ENCODE data around the gene LAMA5. TPM values are rescaled to one million over a fixed set of nuclear protein-coding genes. Genes with fewer than 3 reads are reported as not detected.

Gene LAMA5
- polyA plus RNA-seq, 3 donors: 0.05 TPM; not detected in 2

DNA sequence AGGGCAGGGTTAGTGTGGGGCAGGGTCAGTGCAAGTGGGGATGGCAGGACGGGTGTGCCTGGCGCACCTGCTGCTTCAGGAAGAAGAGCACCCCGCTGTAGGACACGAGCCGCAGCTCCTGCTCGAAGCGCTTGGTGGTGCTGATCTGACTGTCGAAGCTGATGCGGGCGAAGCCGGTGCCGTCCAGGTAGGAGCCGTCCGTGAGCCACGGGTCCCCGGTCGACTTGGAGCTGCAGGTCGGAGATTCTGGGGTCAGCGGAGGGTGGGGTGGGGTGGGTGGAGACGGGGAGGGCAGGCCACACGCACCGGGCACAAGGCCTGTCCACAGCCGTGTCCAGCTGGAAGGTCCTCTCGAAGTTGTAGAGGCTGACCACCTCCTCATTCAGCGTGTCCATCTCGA lies 54.1 kb downstream of the LAMA5 start:
- H3K9ac ChIP-seq (ENCODE audit: insufficient read depth, low read length, poor library complexity, severe bottlenecking): no peak overlapping the region
- no peak overlapping the region for H3K4me3 Mint-ChIP-seq
- intact Hi-C loops (cut with micrococcal nuclease): no loop called here
- H3K27ac Mint-ChIP-seq: no peak overlapping the region
- H4K20me1 ChIP-seq (ENCODE audit: insufficient read depth, low read length): peaks cover 8% of the 10 kb centered on the region
- peaks cover 11 to 12% of the 10 kb centered on the region in 2 donors for H3K36me3 ChIP-seq (replicated peaks in 1 of 2; ENCODE audit: control insufficient read depth in 1 of 2, insufficient read depth in 2 of 2, low read length in 2 of 2)
- H3K36me3 Mint-ChIP-seq: peaks cover 9 to 16% of the 10 kb centered on the region in 2 donors
- H3K4me3 ChIP-seq (replicated peaks in 1 of 3; ENCODE audit: low read depth in 2 of 3, low read length in 3 of 3): no peak overlapping the region
- no peak overlapping the region for H2AFZ ChIP-seq (ENCODE audit: insufficient read depth, low read depth, low read length, poor library complexity, severe bottlenecking)
- no peak for DNase-seq
- no peak overlapping the region for H3K27ac ChIP-seq (ENCODE audit: low read depth in 1 of 2, low read length in 2 of 2)
- peaks cover 0 to 2% (median 1%) of the 10 kb centered on the region in 3 donors for H3K27me3 Mint-ChIP-seq (ENCODE audit: low read depth in 3 of 3)
- no peaks in the 10 kb centered on the region for H3K27me3 ChIP-seq (ENCODE audit: control insufficient read depth in 2 of 2, insufficient read depth in 2 of 2, low read length in 2 of 2)
- no peak overlapping the region for H3K4me2 ChIP-seq (replicated peaks; ENCODE audit: extremely low read depth, low read length, poor library complexity, severe bottlenecking)
- no peaks in the 10 kb centered on the region for H3K4me1 ChIP-seq (ENCODE audit: control insufficient read depth in 1 of 2, insufficient read depth in 2 of 2, low read length in 2 of 2)
- no peaks in the 10 kb centered on the region for H3K4me1 Mint-ChIP-seq
- TF ChIP-seq, protein P1, sequence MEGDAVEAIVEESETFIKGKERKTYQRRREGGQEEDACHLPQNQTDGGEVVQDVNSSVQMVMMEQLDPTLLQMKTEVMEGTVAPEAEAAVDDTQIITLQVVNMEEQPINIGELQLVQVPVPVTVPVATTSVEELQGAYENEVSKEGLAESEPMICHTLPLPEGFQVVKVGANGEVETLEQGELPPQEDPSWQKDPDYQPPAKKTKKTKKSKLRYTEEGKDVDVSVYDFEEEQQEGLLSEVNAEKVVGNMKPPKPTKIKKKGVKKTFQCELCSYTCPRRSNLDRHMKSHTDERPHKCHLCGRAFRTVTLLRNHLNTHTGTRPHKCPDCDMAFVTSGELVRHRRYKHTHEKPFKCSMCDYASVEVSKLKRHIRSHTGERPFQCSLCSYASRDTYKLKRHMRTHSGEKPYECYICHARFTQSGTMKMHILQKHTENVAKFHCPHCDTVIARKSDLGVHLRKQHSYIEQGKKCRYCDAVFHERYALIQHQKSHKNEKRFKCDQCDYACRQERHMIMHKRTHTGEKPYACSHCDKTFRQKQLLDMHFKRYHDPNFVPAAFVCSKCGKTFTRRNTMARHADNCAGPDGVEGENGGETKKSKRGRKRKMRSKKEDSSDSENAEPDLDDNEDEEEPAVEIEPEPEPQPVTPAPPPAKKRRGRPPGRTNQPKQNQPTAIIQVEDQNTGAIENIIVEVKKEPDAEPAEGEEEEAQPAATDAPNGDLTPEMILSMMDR (IDR thresholded peaks at IDR 0.05): no peak
- peaks cover 0 to 2% (median 0%) of the 10 kb centered on the region in 7 donors for H3K9me3 Mint-ChIP-seq
- H3K9me3 ChIP-seq (replicated peaks in 1 of 2; ENCODE audit: control insufficient read depth in 1 of 2, insufficient read depth in 1 of 2, low read length in 2 of 2): peaks cover 0 to 5% of the 10 kb centered on the region in 2 donors
- 90% methylated on average over 25 of the region's 26 CpGs for WGBS (ENCODE audit: insufficient coverage)
- H3K79me2 ChIP-seq (ENCODE audit: insufficient read depth, low read length): no peaks in the 10 kb centered on the region

DNA sequence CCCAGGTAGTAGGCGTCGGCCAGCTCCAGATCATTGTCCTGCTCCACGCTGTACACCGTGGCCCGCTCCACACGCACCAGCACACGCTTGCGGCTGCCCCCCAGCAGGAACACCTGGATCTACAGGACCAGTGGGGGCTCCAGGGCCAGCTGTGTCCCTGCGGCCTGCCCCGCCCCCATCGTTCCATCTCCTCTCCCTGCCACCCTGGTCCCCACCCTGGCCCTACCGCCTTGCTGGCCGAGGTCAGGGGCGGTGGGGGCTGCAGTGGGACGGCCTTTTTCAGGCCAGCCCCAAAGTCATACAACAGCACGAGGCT lies 54.5 kb downstream of the LAMA5 start:
- no peak overlapping the region for H3K27ac ChIP-seq (ENCODE audit: low read depth in 1 of 2, low read length in 2 of 2)
- no peak overlapping the region for H2AFZ ChIP-seq (ENCODE audit: insufficient read depth, low read depth, low read length, poor library complexity, severe bottlenecking)
- H3K4me1 ChIP-seq (ENCODE audit: control insufficient read depth in 1 of 2, insufficient read depth in 2 of 2, low read length in 2 of 2): no peaks in the 10 kb centered on the region
- H4K20me1 ChIP-seq (ENCODE audit: insufficient read depth, low read length): peaks cover 12% of the 10 kb centered on the region
- Mint-ChIP-seq H3K4me1 (no peaks in the 10 kb centered on the region), H3K36me3 (peaks cover 13 to 20% of the 10 kb centered on the region in 2 donors), H3K9me3 (peaks cover 0 to 2% (median 0%) of the 10 kb centered on the region in 7 donors), H3K27me3 (ENCODE audit: low read depth in 3 of 3) (peaks cover 0 to 2% (median 1%) of the 10 kb centered on the region in 3 donors), H3K27ac (no peak overlapping the region), H3K4me3 (no peak overlapping the region)
- 93% methylated on average over 14 of the region's 16 CpGs for WGBS (ENCODE audit: insufficient coverage)
- H3K79me2 ChIP-seq (ENCODE audit: insufficient read depth, low read length): no peaks in the 10 kb centered on the region
- no peaks in the 10 kb centered on the region for H3K27me3 ChIP-seq (ENCODE audit: control insufficient read depth in 2 of 2, insufficient read depth in 2 of 2, low read length in 2 of 2)
- H3K9me3 ChIP-seq (replicated peaks in 1 of 2; ENCODE audit: control insufficient read depth in 1 of 2, insufficient read depth in 1 of 2, low read length in 2 of 2): peaks cover 0 to 5% of the 10 kb centered on the region in 2 donors
- no peak overlapping the region for H3K4me3 ChIP-seq (replicated peaks in 1 of 3; ENCODE audit: low read depth in 2 of 3, low read length in 3 of 3)
- H3K4me2 ChIP-seq (replicated peaks; ENCODE audit: extremely low read depth, low read length, poor library complexity, severe bottlenecking): no peak overlapping the region
- TF ChIP-seq, protein P1 (IDR thresholded peaks at IDR 0.05): no peak
- H3K36me3 ChIP-seq (replicated peaks in 1 of 2; ENCODE audit: control insufficient read depth in 1 of 2, insufficient read depth in 2 of 2, low read length in 2 of 2): peaks cover 15 to 16% of the 10 kb centered on the region in 2 donors
- intact Hi-C loops (cut with micrococcal nuclease): no loop called here
- H3K9ac ChIP-seq (ENCODE audit: insufficient read depth, low read length, poor library complexity, severe bottlenecking): no peak overlapping the region
- no peak for DNase-seq
